IPS-NIHi7 (cell line): ENCODE measurements around the gene RNASE4.

ENCODE experiments used
- DNase-seq: peaks from one replicate; pipeline ENCODE4 v3.0.0; 2012; ENCODE audit warnings: mixed read lengths; ENCODE audit errors: extremely low spot score

The RNASE4 gene

DNA sequence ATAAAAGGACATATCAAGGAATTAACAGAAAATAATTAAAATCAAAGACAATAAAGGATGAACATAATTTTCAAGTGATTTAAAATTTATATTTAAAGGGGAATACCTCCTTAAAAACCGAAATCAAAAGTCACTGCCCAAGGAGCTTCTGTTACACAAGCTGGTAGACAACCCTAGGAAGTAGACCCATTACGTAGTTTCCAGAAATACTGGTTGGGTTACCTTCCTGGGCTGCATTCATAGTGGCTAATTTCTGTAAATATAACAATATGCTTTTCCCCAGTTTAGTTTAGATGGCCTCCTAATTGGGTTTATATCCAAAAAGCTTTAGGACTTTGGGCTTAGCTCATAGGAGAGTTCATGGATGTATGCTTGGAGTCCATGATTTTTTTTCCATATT, 59.2 kb downstream of the RNASE4 start:
- DNase-seq: no peak

DNA sequence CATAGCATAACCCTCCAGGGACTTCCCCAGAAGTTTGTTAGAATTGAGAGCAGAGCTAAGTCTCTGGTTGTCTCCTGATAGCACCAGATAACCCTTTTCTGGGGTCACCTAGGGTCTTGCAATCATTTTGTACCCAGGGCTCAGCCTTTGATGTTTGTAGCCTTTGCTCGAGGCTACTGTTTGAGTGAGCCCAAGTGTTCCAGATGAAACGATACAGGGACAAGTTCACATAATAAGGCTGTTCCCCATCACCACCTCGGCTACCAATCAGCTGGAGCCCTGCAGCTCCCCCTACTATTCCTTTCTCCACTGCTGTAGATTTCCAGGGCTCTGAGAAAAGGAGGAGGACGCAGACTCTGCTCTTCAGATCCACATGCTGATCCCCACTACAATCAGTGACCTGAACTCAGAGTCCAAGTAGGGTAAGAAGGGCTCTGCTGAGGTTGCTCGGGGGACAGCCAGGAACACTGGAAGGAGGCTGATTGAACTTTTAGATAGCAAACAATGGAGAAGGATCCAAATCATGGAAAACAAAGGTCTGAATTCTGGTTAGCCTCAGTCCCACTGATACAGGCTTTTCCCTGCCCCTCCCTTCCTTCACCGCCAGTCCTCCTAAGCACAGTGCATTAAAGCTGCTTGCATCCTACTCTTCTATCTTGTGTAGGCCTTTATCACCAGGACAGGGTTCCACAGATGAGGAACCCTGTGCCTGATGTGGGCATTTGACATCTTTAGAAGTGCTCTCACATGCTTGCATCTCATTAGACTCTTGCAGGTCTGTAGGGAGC, 61.4 kb downstream of the RNASE4 start, which contains the start of gene EDDM3A:
Gene EDDM3A, plus strand, starts transcription at position 317 of the 788 bp plus-strand sequence. CDS start 1,694 bp downstream, outside the sequence.
- no peak for DNase-seq

DNA sequence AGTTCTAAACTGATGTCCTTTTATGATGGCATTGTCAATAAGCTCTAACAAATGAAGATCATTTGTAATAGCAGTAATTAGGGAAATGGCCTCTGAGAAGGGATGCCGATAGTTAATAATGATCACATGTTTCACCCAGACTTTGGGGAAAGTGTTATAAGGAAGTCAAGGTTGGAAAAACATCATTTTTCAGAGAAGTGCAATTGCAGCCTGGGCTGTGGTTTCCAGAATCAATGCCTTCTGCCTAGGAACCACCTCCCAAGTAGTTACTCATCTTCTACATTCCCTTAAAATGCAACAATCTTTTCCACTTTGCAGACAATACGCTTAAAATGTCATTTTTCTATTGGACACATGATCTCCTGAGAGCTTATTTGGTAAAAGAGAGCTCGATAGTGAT, 62.2 kb downstream of the RNASE4 start:
- DNase-seq: no peak

DNA sequence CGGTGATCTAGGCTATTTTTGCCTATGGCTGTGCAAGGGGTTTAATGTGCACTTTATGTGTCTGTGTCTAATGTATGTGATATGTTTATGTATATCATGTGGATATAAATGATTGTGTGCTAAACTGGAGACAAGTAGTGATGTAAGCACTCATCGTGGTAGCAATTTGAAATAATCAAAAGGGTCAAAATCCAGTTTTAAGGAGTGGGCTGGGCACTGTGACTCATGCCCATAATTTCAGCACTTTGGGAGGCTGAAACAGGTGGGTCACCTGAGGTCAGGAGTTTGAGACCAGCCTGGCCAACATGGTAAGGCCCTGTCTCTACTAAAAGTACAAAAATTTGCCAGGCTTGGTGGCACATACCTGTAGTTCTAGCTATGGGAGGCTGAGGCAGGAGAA, 64.1 kb downstream of the RNASE4 start:
- DNase-seq: no peak

DNA sequence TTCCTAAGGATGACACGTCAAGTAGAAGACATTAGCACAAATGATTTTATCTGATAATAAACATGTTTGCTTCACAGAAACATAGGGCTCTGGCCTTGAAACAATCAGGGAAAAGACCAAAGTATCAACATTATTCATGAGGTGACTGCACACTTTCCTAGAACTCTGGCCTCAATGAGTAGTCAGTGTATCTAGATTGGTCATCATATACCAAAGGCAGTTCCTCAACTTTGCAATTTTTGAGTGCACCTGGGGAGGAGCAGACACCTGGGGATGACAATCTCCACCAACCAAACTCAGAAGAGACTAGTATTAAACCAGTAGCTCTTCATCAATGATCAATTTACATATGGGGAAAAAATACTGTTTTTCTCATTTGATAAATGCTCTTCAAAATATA, 65.8 kb downstream of the RNASE4 start:
- no peak for DNase-seq
